Gastroesophageal sphincter (tissue), 4 donors: ENCODE measurements around the gene GIPR. TPM values are rescaled to one million over a fixed set of nuclear protein-coding genes. Genes with fewer than 3 reads are reported as not detected.

Experiments
- ATAC-seq: fragments of 150-250 bp; one replicate; pipeline ENCODE4 v1.9.1; 2016; ENCODE audit warnings: mild to moderate bottlenecking, moderate library complexity
- H3K27ac ChIP-seq, 4 donors: fragments of 200-600 bp; sonication (generic) in 3 of 4; 1 replicate in 3 of 4; 2 replicates in 1 of 4; pipeline ENCODE4 v1.5.1; 2016 to 2019
- H3K27me3 ChIP-seq: fragments of 200-600 bp; sonication (generic); one replicate; pipeline ENCODE4 v1.5.1; 2019
- H3K36me3 ChIP-seq, 2 donors: fragments of 200-600 bp; sonication (generic); one replicate each; pipeline ENCODE4 v1.5.1; 2019; ENCODE audit warnings: control low read depth in 1 of 2
- H3K4me1 ChIP-seq, 3 donors: fragments of 200-600 bp; sonication (generic); 1 replicate in 2 of 3; 2 replicates in 1 of 3; pipeline ENCODE4 v1.5.1; 2016 to 2019; ENCODE audit warnings: control low read depth in 2 of 3
- H3K4me3 ChIP-seq, 2 donors: fragments of 200-600 bp; sonication (generic); one replicate each; pipeline ENCODE4 v1.5.1; 2019; ENCODE audit warnings: mild to moderate bottlenecking in 1 of 2, moderate library complexity in 1 of 2
- H3K9me3 ChIP-seq, 3 donors: fragments of 200-600 bp; sonication (generic); one replicate each; pipeline ENCODE4 v1.5.1; 2017 to 2019; ENCODE audit warnings: control low read depth in 2 of 3
- EP300 ChIP-seq: sonication (generic); formaldehyde crosslinking; IDR thresholded peaks from one replicate; pipeline ENCODE4 v1.6.1; 2017; ENCODE audit warnings: antibody characterized with exemption, mild to moderate bottlenecking
- POLR2A ChIP-seq, 2 donors: fragments of 450-650 bp; IDR thresholded peaks; one replicate each; pipeline ENCODE4 v1.6.1; 2017; ENCODE audit warnings: antibody characterized with exemption in 2 of 2, mild to moderate bottlenecking in 2 of 2, moderate library complexity in 1 of 2
- POLR2AphosphoS5 ChIP-seq: sonication (generic); formaldehyde crosslinking; IDR thresholded peaks from one replicate; pipeline ENCODE4 v1.6.1; 2017; ENCODE audit warnings: antibody characterized with exemption
- WGBS, 2 donors: methylation state at CpG; one replicate each; pipeline ENCODE4 v1.1.5; 2018; ENCODE audit warnings: low coverage in 1 of 2; 5-methylcytosine and 5-hydroxymethylcytosine counted together
- total RNA-seq, 4 donors: library from RNA; depleted of rRNA; stranded (reverse); fragments of >200 nt; gene quantifications; one replicate each; pipeline ENCODE4 v1.1.0, GENCODE V29; 2016
- TF ChIP-seq, protein P1 (sequence below), 4 experiments: fragments of 200-600 bp in 2 of 4; fragments of 450-650 bp in 2 of 4; sonication (generic) in 1 of 4; IDR thresholded peaks; one replicate each; pipeline ENCODE4 v1.5.1; 2017 to 2019; ENCODE audit warnings: antibody characterized with exemption in 4 of 4, mild to moderate bottlenecking in 2 of 4, moderate library complexity in 2 of 4

The GIPR gene
- total RNA-seq, 4 donors from 2014 or later: 0.54 TPM; not detected in 3

DNA sequence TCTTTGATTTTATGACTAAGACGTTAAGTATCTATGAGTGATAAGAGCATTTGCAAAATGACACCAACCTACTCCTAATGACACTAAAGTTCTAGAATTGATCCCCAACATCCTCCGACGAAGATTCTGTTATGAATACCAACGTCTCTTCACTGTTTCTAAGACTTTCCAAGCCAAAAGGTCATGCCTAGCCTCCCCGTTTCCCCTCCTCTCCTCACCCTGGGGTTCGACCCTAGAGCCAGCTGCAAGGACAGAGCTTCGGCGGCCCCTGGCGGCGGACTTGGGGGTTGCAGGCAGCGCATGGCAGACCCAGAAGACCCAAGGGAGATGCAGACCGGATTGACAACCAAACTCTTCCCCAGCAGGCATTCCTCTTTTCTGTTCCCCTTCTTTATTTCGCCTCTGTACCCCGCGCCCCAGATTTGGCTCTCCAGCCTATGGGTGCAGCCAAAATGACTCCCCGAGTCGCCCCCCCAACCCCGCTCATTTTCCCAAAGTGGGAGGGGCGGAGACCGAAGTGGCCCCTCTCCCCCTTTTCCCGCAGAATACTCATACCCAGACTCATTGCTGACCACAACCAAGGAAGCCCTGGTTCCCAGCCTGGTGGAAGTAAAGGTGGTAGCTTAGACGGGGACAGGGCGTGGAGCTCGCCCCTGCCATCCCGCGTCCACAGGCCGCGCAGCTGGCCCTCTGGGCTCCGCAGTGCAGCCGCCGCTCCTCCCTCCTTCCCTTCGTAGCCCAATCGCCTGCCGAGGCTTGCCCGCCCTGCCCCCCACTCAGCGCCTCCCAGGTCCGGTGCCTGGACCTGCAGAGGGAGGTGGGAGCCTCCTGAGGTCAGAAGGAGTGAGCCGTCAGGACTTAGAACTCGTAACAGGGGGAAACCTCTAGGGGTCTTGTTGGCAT is 24.7 kb upstream of the GIPR start:
- no peaks in the 10 kb centered on the region for H3K9me3 ChIP-seq
- H3K4me3 ChIP-seq: no peak overlapping the region
- TF ChIP-seq, protein P1, sequence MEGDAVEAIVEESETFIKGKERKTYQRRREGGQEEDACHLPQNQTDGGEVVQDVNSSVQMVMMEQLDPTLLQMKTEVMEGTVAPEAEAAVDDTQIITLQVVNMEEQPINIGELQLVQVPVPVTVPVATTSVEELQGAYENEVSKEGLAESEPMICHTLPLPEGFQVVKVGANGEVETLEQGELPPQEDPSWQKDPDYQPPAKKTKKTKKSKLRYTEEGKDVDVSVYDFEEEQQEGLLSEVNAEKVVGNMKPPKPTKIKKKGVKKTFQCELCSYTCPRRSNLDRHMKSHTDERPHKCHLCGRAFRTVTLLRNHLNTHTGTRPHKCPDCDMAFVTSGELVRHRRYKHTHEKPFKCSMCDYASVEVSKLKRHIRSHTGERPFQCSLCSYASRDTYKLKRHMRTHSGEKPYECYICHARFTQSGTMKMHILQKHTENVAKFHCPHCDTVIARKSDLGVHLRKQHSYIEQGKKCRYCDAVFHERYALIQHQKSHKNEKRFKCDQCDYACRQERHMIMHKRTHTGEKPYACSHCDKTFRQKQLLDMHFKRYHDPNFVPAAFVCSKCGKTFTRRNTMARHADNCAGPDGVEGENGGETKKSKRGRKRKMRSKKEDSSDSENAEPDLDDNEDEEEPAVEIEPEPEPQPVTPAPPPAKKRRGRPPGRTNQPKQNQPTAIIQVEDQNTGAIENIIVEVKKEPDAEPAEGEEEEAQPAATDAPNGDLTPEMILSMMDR (IDR thresholded peaks at IDR 0.05): peak; percentile 93 to 99 (median 97)
- TF ChIP-seq EP300 (no peak), POLR2AphosphoS5 (no peak)
- 0 to 4% methylated on average over 5 to 8 of the region's 39 CpGs for WGBS, 2 donors
- H3K27ac ChIP-seq: no peak overlapping the region
- no peaks in the 10 kb centered on the region for H3K36me3 ChIP-seq
- H3K27me3 ChIP-seq: peaks cover 54% of the 10 kb centered on the region
- ATAC-seq: peak; percentile 25
- H3K4me1 ChIP-seq: peaks cover 0 to 63% (median 18%) of the 10 kb centered on the region in 3 donors

DNA sequence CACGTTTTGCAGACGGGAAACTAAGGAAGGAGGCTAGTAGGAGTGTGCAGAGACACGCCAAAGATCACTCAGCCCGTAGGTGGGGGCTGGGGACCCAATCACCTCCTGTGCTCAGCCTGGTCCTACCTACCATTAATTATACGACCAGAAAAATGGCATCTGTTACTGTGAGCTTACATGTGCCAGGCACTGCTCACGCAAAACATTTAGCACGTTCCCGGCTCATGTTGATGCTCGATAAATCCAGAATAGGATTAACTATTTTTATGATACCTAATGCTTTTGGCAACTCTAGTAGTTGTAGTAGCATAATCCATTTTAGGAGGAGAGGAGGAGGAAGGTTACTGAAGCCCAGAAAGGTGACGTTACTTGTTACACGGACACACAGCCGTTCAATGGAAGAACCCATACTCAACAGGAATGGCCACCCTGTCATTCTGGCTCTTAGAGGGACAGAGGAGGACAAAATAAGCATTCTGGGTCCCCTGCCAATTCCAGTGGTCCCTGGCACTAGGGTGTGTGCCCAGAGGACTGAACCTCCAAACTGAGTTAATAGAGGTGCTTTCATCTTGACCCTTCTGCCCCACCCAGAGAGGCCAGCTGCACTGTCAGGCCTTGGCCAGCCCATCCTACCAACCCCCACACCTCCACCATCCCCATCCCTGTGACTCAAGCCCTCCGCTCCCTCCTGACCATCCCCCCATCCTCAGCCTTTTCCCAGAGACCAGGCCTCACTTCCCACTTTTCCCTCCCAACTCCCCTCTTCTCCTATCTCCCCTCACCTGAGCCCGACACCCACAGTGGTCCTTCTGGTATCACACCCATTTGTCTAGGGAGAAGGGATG is 23.9 kb upstream of the GIPR start:
- Histone ChIP-seq H3K4me1 (peaks cover 0 to 54% (median 10%) of the 10 kb centered on the region in 3 donors), H3K27me3 (peaks cover 56% of the 10 kb centered on the region), H3K4me3 (no peak overlapping the region), H3K36me3 (no peaks in the 10 kb centered on the region), H3K27ac (no peak overlapping the region), H3K9me3 (no peaks in the 10 kb centered on the region)
- no peak for TF ChIP-seq POLR2AphosphoS5
- no peak for TF ChIP-seq EP300
- no peak for TF ChIP-seq POLR2A (IDR thresholded peaks at IDR 0.05)
- TF ChIP-seq, protein P1 (IDR thresholded peaks at IDR 0.05): no peak
- 50 to 75% methylated on average over 4 to 14 of the region's 14 CpGs for WGBS, 2 donors
- ATAC-seq: no peak

DNA sequence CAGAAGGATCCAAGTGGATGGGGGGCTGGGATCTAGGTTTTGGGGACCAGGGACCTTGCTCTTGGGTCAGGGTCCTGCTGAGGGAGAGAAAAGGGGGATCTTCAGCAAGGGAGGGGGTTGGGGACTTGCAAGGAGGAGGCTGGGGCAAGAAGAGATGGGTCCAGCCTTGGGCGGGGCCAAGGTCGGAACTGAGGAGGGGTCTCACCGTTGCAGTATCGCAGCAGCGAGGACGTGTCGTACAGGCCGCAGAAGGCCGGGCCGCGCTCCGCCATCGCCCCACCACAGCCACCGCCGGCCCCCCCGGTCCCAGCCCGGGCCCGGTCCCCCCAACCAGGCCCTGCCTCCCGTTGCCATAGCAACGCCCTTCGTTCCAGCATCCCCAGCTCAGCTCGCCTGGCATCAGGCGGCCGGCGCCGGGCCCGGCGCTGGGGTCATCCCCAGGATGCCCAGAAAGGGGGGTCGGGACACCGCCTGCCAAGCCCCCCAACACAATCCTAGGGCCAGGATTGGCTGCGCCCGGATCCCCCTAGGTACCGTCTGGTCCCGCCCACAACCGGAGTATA is 22.9 kb upstream of the GIPR start:
- peaks cover 0 to 49% (median 10%) of the 10 kb centered on the region in 3 donors for H3K4me1 ChIP-seq
- no peaks in the 10 kb centered on the region for H3K9me3 ChIP-seq
- peak overlapping the region in 1 of 2 donors; percentile 38 for H3K4me3 ChIP-seq
- TF ChIP-seq POLR2AphosphoS5 (no peak), POLR2A (IDR thresholded peaks at IDR 0.05) (no peak), EP300 (no peak)
- TF ChIP-seq, protein P1 (IDR thresholded peaks at IDR 0.05): no peak
- peaks cover 66% of the 10 kb centered on the region for H3K27me3 ChIP-seq
- WGBS, 2 donors: 20 to 23% methylated on average over 2 to 14 of the region's 35 CpGs
- ATAC-seq: no peak
- no peak overlapping the region for H3K27ac ChIP-seq
- H3K36me3 ChIP-seq: no peaks in the 10 kb centered on the region

DNA sequence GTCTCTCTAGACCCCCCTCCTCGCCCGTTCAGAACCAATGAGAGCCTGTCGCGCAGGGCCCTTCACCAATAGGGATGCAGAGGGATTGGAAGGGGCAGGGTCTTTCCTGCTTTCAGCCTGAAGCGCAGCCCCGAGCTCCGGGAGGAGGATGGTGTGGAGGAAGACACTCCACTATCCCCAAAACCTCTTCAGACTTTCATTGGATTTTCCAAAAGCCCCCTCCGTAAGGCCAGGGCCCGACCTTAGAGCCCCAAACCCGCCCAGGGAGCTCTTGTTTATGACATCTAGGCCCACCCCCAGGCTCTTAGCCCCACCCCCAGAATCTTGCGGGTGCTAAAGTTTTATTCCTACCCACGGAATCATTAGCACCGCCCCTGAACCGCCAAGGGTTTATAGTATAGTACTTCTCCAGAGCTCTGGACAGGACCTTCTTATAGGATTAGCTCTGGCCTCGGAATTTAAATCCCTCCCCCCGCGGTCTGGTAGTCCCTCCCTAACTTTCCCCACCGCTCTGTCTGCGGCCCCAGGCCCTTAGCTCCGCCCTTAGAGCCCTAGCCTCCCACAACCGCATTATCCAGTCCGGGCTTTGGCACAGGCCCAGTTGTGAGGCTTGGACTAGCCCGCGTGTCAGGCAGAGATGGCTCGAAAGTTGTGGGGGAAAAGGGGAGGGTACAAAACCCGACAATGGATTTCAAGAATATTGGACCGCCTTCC is 22.2 kb upstream of the GIPR start:
- H3K27me3 ChIP-seq: peaks cover 67% of the 10 kb centered on the region
- TF ChIP-seq POLR2AphosphoS5: no peak
- no peak for TF ChIP-seq POLR2A (IDR thresholded peaks at IDR 0.05)
- TF ChIP-seq EP300: no peak
- TF ChIP-seq, protein P1 (IDR thresholded peaks at IDR 0.05): no peak
- no peaks in the 10 kb centered on the region for H3K9me3 ChIP-seq
- peak; percentile 79 for ATAC-seq
- WGBS, 2 donors: 0 to 2% methylated on average over 13 to 17 of the region's 27 CpGs
- H3K4me1 ChIP-seq: peaks cover 0 to 46% (median 10%) of the 10 kb centered on the region in 3 donors
- no peaks in the 10 kb centered on the region for H3K36me3 ChIP-seq
- peak overlapping the region in 1 of 4 donors; percentile 7 for H3K27ac ChIP-seq
- H3K4me3 ChIP-seq: peak overlapping the region; percentile 15 to 38
